Transverse colon (tissue), 4 donors: ENCODE measurements around the gene JPH2. TPM values are rescaled to one million over a fixed set of nuclear protein-coding genes. Genes with fewer than 3 reads are reported as not detected.

Experiments used
- DNase-seq: peaks from one replicate; pipeline ENCODE4 v3.0.0-alpha.2; 2019
- H3K27ac ChIP-seq, 4 donors: fragments of 200-600 bp; sonication (generic); 2 replicates each; pipeline ENCODE4 v1.5.1; 2016 to 2018; ENCODE audit warnings: inconsistent platforms in 4 of 4
- H3K27me3 ChIP-seq: fragments of 200-600 bp; sonication (generic); 2 replicates; pipeline ENCODE4 v1.5.1; 2017; ENCODE audit warnings: inconsistent platforms
- H3K36me3 ChIP-seq, 4 donors: fragments of 200-600 bp; sonication (generic); 2 replicates each; pipeline ENCODE4 v1.5.1; 2017 to 2019; ENCODE audit warnings: inconsistent platforms in 4 of 4
- H3K4me1 ChIP-seq, 4 donors: fragments of 200-600 bp; sonication (generic); 2 replicates each; pipeline ENCODE4 v1.5.1; 2017 to 2020; ENCODE audit warnings: inconsistent platforms in 4 of 4
- H3K4me3 ChIP-seq, 4 donors: fragments of 200-600 bp; sonication (generic); 1 replicate in 1 of 4; 2 replicates in 3 of 4; pipeline versions ENCODE4 v1.5.1 to v1.6.1; 2017 to 2019; ENCODE audit warnings: inconsistent platforms in 4 of 4
- H3K9me3 ChIP-seq, 2 donors: fragments of 200-600 bp; sonication (generic); 2 replicates each; pipeline ENCODE4 v1.5.1; 2017 to 2019; ENCODE audit warnings: inconsistent platforms in 2 of 2
- CTCF ChIP-seq, 5 experiments: fragments of 200-600 bp in 3 of 5; fragments of 450-650 bp in 2 of 5; sonication (generic) in 3 of 5; IDR thresholded peaks; 1 replicate in 2 of 5; 2 replicates in 3 of 5; pipeline ENCODE4 v1.5.1; 2016 to 2017; ENCODE audit warnings: antibody characterized with exemption in 5 of 5, inconsistent platforms in 3 of 5, mild to moderate bottlenecking in 2 of 5, moderate library complexity in 1 of 5
- EP300 ChIP-seq: sonication (generic); formaldehyde crosslinking; IDR thresholded peaks from one replicate; pipeline ENCODE4 v1.6.1; 2017; ENCODE audit warnings: antibody characterized with exemption, low read depth
- POLR2A ChIP-seq: fragments of 450-650 bp; IDR thresholded peaks from one replicate; pipeline ENCODE4 v1.6.1; 2016; ENCODE audit warnings: antibody characterized with exemption, mild to moderate bottlenecking, moderate library complexity
- POLR2AphosphoS5 ChIP-seq, 3 donors: sonication (generic); formaldehyde crosslinking; IDR thresholded peaks; one replicate each; pipeline ENCODE4 v1.6.1; 2016; ENCODE audit warnings: antibody characterized with exemption in 3 of 3
- WGBS, 2 donors: methylation state at CpG; one replicate each; pipeline ENCODE4 v1.1.5; 2018; ENCODE audit warnings: low coverage in 1 of 2; 5-methylcytosine and 5-hydroxymethylcytosine counted together
- in situ Hi-C, 4 donors: fragments of 200-750 bp; cut with MboI; loops; one replicate each; pipeline versions ENCODE4 v1.15.0 to v1.15.1; 2017; ENCODE audit warnings: low sequenced_read_pairs in 3 of 4, low pct_ligation_motif_present in 1 of 4, low pct_unique_long_range_greater_than_20kb in 1 of 4
- intact Hi-C: fragments of 100-400 bp; cut with DNase I; formaldehyde crosslinking; loops from one replicate; pipeline ENCODE4 v1.15.1; 2023; ENCODE audit warnings: low total_unique reads
- total RNA-seq, 4 donors: library from RNA; depleted of rRNA; stranded (reverse); fragments of >200 nt; gene quantifications; one replicate each; pipeline ENCODE4 v1.1.0, GENCODE V29; 2016

JPH2 gene
- total RNA-seq, 4 donors from 2014 or later: 9.8 to 216 (median 18.3) TPM

GRCh38 chr20:44064501-44065400 is 122.2 kb downstream of the JPH2 start:
- intact Hi-C loops (no loop called here), in situ Hi-C loops (no loop called here)
- DNase-seq: no peak
- no peaks in the 10 kb centered on the region for H3K4me1 ChIP-seq
- 93 to 95% methylated on average over 5 to 17 of the region's 17 CpGs for WGBS, 2 donors
- no peaks in the 10 kb centered on the region for H3K36me3 ChIP-seq
- H3K27ac ChIP-seq: no peak overlapping the region
- H3K4me3 ChIP-seq: no peak overlapping the region
- no peak for TF ChIP-seq POLR2A
- TF ChIP-seq CTCF (IDR thresholded peaks at IDR 0.05): no peak
- TF ChIP-seq EP300: no peak
- TF ChIP-seq POLR2AphosphoS5 (IDR thresholded peaks at IDR 0.05): no peak
- H3K9me3 ChIP-seq: no peaks in the 10 kb centered on the region
- H3K27me3 ChIP-seq: no peaks in the 10 kb centered on the region

Other genes with a start within 250 kb of the JPH2 start
- 10 to 100 TPM; 11.2 to 38.0 (median 26.2) TPM for gene OSER1, start 23.6 kb upstream of the JPH2 start, total RNA-seq
- not detected for gene GDAP1L1, start 60.1 kb upstream of the JPH2 start, total RNA-seq
- 10 to 100 TPM in 2 of 4 donors, 1 to 10 TPM in 2; 4.1 to 12.4 (median 9.7) TPM for gene FITM2, start 124.0 kb upstream of the JPH2 start, total RNA-seq
- gene R3HDML, start 149.9 kb upstream of the JPH2 start, total RNA-seq: not detected
- 100 to 1,000 TPM; 173 to 471 (median 252) TPM for gene HNF4A, start 168.5 kb upstream of the JPH2 start, total RNA-seq